GM19452 (cell line): ENCODE results near the gene USP47.

Experiments
- ATAC-seq: cut with Tn5 transposase; IDR thresholded peaks from one replicate; pipeline ENCODE4 v1.9.1; 2021; ENCODE audit not compliant: unreplicated experiment

The USP47 gene

GRCh38 chr11:11977206-11977938 lies 135.6 kb downstream of the USP47 start:
- no peak for ATAC-seq

- no peak for ATAC-seq
Measured at GRCh38 chr11:11978098-11978637, 136.4 kb downstream of the USP47 start.

GRCh38 chr11:11978792-11979487 lies 137.2 kb downstream of the USP47 start:
- ATAC-seq, result no peak

GRCh38 chr11:11979488-11980117 lies 137.8 kb downstream of the USP47 start:
- no peak for ATAC-seq

- ATAC-seq, result no peak
Measured at GRCh38 chr11:11980200-11980599, 138.4 kb downstream of the USP47 start.

- ATAC-seq, result no peak
Measured at GRCh38 chr11:11980841-11981308, 139.1 kb downstream of the USP47 start.

GRCh38 chr11:11981364-11981763 lies 139.6 kb downstream of the USP47 start:
- no peak for ATAC-seq

- ATAC-seq, result no peak
Measured at GRCh38 chr11:11981840-11982239, 140.1 kb downstream of the USP47 start.

GRCh38 chr11:11982461-11982860 lies 140.7 kb downstream of the USP47 start:
- ATAC-seq, result no peak

- ATAC-seq, result no peak
Measured at GRCh38 chr11:11982975-11983374, 141.2 kb downstream of the USP47 start.

- no peak for ATAC-seq
Measured at GRCh38 chr11:11983427-11983826, 141.7 kb downstream of the USP47 start.

- no peak for ATAC-seq
Measured at GRCh38 chr11:11984563-11984962, 142.8 kb downstream of the USP47 start.

GRCh38 chr11:11985016-11985715 lies 143.4 kb downstream of the USP47 start:
- ATAC-seq, result no peak

GRCh38 chr11:11985954-11986949 lies 144.5 kb downstream of the USP47 start:
- ATAC-seq, result no peak

- ATAC-seq, result no peak
Measured at GRCh38 chr11:11987503-11988022, 145.8 kb downstream of the USP47 start.

- ATAC-seq, result no peak
Measured at GRCh38 chr11:11988099-11988651, 146.4 kb downstream of the USP47 start.

- no peak for ATAC-seq
Measured at GRCh38 chr11:11988681-11989261, 147.0 kb downstream of the USP47 start.

GRCh38 chr11:11989774-11990744 lies 148.3 kb downstream of the USP47 start:
- no peak for ATAC-seq
